Mononuclear cell (primary cell): ENCODE results near the gene CSRP3. TPM values are rescaled to one million over a fixed set of nuclear protein-coding genes. Genes with fewer than 3 reads are reported as not detected.
A peak's percentile ranks its signal among the peaks of the same experiment; 100 is the strongest.

Experiments used
- H3K27me3 ChIP-seq: 2 replicates; pipeline ENCODE4 v1.6.0; 2011; ENCODE audit warnings: low read length, control low read depth; ENCODE audit not compliant: insufficient read depth
- H3K4me1 ChIP-seq: 2 replicates; pipeline ENCODE4 v1.5.1; 2011; ENCODE audit warnings: mild to moderate bottlenecking, low read length, control low read depth; ENCODE audit not compliant: insufficient read depth
- H3K4me3 ChIP-seq: 2 replicates; pipeline ENCODE4 v1.5.1; 2011; ENCODE audit warnings: mild to moderate bottlenecking, low read length, moderate library complexity
- H3K9me3 ChIP-seq: 2 replicates; pipeline ENCODE4 v1.5.1; 2011; ENCODE audit warnings: low read depth, mild to moderate bottlenecking, control low read depth, low read length
- total RNA-seq: library from RNA; depleted of rRNA; stranded (reverse); fragments of >200 nt; gene quantifications from one replicate; pipeline ENCODE4 v1.2.3, GENCODE V29; 2012

Gene CSRP3
- not detected for total RNA-seq

DNA sequence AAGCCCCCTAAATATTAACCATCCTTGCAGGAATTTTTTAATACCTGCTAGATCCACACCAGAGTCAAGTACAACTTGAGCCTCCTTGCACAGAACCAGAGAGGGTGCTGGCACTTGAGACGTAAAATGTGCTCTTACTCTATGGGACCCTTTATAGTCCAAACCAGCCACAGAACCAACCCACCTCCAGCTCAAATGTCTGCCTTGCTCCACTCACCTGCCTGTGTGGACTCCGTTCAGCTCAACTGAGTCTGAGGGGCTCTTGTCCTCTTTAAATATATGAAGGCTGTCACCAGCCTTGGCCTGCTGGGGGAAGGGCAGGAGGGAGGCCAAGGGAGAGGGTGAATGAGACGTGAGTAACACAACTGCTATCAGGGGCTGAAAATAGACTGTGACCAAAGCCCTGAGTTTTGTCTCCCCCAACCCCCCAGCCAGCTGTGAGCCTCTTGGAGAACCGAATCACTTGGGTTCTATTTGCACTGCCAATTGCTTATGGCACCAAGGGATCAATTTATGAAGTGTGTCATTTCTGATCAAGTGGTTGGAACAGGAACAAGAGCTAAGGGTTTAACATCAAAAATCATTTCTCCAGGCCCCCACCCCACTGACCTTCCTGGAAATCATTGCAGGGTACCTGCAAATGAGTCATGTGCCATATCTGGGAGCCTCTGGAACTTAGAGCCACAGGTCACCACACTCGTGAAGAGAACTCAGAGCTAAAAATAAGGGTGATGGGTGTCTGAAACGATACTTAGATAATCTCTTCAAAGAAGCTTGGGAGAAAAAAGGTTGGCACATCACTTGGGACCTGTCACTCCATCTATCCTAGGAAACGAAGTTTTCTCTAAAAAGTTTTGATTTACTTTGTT lies at the start of gene CSRP3:
Gene CSRP3, minus strand, starts transcription at position 247 of the 869 bp plus-strand sequence. CDS start 9,535 bp downstream, outside the sequence.
- H3K9me3 ChIP-seq = no peaks in the 10 kb centered on the region
- no peaks in the 10 kb centered on the region for H3K27me3 ChIP-seq
- H3K4me3 ChIP-seq = no peak within 1 kb of the TSS
- H3K4me1 ChIP-seq = no peaks in the 10 kb centered on the region

DNA sequence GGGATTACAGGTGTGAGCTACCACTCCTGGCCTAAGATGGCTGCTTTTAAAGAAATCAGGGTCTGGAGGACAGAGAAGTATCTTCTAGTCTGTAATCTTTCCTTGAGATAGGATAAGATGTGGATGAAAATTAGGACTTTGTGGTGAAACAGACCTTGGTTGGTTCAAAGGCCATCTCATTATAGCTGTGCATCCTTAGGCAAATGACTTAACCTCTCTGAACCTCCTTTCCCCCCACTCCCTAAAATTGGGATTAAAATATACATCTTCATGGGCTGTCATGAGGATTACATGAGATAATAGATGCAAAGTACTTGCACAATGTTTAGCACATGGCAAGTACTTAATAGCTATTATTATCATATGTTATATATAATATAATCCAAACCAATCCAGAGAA lies 49.8 kb upstream of the CSRP3 start:
- Histone ChIP-seq H3K4me1 (peaks cover 5% of the 10 kb centered on the region), H3K27me3 (peaks cover 2% of the 10 kb centered on the region), H3K9me3 (no peaks in the 10 kb centered on the region), H3K4me3 (no peak overlapping the region)

DNA sequence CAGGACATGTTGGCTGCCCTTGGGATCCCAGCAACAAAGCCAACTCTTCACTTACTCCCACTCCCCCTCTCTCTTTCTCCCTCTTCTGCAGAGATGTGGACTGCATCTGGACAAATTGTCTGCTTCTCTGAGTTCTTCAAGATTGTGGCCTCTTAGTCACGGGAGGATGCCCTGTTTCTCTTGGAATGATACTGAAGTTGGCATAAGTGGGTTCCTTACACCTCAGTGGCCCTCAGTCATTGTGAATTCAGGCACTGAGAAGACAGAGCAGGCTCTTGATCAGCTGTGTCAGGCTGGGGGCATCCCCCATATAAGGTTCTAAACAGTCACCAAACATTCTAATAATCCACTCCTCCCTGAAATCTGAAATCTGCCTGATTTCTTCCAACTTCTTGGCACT lies 45.0 kb upstream of the CSRP3 start:
- H3K4me3 ChIP-seq = no peak overlapping the region
- H3K27me3 ChIP-seq = peaks cover 13% of the 10 kb centered on the region
- peaks cover 34% of the 10 kb centered on the region for H3K4me1 ChIP-seq
- no peaks in the 10 kb centered on the region for H3K9me3 ChIP-seq

DNA sequence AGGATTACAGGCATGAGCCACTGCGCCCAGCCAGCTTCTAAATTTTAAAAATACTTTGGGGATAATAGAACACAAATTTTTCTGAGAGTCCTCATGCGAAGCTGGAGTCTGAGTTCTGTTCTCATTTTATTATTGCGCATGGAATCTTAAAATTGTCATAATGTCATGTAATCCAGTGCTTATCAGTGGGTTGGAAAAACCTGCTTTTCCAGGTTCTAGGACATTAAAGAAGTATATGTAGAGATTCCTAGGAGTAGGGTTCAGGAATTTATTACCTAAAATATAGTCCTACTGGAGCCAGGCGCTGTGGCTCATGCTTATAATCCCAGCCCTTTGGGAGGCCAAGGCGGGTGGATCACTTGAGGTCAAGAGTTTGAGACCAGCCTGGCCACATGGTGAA lies 43.6 kb upstream of the CSRP3 start:
- Histone ChIP-seq H3K9me3 (no peaks in the 10 kb centered on the region), H3K4me1 (peaks cover 40% of the 10 kb centered on the region)

DNA sequence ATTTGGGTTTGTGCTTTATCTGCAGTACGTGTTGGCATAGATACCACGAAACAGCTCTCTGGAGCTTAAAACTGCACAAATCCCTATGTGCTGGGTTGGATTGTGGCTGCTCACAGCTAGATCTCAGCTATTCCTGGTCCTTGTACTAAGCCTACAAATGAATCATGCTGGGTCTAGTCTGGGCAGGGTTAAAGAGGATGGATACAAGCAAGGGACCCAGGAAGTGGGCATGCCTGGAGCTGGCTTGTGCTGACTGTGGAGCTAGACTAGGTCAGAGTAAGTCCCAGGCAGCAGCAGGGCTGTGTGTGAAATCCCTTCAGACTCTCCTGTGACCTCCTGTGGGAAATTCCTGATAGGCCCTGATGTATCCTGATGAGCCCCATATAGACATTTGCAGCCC lies 42.8 kb upstream of the CSRP3 start:
- H3K27me3 ChIP-seq = peaks cover 20% of the 10 kb centered on the region
- no peak overlapping the region for H3K4me3 ChIP-seq
- peaks cover 45% of the 10 kb centered on the region for H3K4me1 ChIP-seq
- H3K9me3 ChIP-seq = no peaks in the 10 kb centered on the region

More for the DNA sequence above, 43.6 kb upstream of the CSRP3 start:
- Histone ChIP-seq H3K4me3 (no peak overlapping the region), H3K27me3 (peaks cover 17% of the 10 kb centered on the region)

DNA sequence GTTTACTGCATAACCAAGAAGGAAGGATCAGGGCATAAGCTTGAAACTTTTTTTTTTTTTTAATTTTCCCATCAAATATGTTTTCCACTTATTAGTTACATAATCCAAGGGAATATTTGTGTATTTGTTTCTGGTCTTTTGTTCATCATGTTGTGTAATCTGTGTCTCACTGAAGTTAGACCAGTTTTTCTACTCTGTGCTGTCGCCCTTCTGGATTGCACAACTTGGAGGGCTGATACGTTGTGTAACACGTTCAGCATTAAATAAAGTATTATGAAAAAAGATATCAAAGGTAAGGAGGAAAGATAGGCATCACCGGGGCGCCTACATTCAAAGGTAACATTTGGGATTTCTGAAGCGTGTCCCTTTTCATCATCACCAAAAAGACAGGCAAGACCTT lies 42.3 kb upstream of the CSRP3 start:
- Histone ChIP-seq H3K4me3 (no peak overlapping the region), H3K4me1 (peaks cover 49% of the 10 kb centered on the region), H3K27me3 (peaks cover 19% of the 10 kb centered on the region), H3K9me3 (no peaks in the 10 kb centered on the region)

DNA sequence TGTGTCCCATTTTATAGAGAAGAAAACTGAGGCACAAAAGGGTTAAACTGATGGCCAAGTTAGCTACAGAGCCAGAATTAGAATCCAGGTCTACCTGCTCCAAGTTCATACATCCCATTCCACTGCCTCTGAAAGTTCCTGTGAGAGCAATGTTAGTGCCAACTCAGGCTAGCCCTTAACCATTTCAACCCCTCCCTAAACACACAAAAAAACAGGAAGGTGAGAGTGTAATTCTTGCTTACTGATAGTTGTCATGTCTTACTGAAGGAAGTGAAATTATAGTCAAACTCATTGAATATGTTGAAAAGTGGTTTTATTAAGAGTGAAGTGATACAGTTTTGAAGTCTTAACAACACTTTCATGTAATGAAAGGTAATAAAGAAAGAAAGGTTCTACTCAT lies 41.8 kb upstream of the CSRP3 start:
- no peak overlapping the region for H3K4me3 ChIP-seq
- H3K4me1 ChIP-seq = peaks cover 49% of the 10 kb centered on the region
- H3K27me3 ChIP-seq = peaks cover 18% of the 10 kb centered on the region
- H3K9me3 ChIP-seq = no peaks in the 10 kb centered on the region

DNA sequence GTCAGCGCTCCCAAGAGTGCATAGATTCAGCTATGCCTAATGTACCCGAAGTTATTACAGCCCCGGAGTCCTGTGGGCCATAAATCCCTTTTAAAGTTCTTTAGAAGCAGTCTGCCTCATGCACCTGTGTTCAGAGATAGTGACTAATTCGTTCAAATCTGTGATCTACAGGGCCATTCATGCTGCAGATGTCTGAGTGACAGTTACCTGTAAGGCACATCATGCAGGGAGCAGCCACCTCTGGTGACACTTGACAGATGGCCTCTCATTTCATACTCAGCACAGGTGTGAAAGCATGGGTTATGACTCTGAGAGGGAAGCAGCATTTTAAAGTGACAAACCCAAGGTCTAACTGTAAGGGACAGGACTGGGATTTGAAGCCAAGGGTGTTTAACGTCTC lies 41.4 kb upstream of the CSRP3 start:
- Histone ChIP-seq H3K9me3 (no peaks in the 10 kb centered on the region), H3K27me3 (peaks cover 18% of the 10 kb centered on the region), H3K4me3 (no peak overlapping the region), H3K4me1 (peaks cover 49% of the 10 kb centered on the region)

DNA sequence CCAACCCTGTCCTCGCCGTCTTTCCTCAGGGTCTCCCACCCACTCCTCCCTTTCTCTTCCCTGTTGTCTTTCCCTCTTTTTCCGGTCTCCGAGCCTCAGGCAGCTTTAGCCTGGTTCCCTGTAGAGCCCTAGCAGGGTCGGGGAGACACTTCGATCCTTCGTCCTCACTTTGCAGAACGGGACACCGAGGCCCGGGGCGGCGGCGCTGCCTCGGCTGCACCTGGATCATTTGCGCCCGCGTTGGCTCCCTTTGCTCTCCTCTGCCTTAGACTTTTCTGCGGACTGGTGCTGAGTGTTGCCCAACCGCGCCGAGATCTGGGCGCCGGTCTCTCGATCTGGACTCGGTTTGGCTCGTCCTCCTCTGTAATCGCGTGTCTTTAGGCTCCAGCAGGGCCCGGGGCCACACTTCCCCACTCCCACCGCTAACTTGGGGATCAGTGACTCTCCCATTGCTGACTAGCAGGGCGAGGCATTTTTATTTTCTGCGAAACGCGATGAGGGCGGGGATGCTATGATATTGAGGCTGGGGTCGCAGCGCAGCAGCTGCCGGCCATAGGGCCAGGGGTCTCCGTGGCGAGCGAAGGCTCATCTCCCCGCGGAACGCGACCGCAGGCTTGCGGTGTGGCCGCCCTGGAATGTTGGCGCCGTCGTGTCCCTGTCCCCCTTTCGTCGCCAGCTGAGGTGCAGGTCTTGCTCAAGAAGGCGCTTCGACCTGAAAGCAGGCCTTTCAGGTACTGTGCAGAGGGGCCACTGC lies 40.6 kb upstream of the CSRP3 start:
- Histone ChIP-seq H3K4me1 (peaks cover 49% of the 10 kb centered on the region), H3K27me3 (peaks cover 18% of the 10 kb centered on the region), H3K4me3 (peak overlapping the region; percentile 16), H3K9me3 (no peaks in the 10 kb centered on the region)

DNA sequence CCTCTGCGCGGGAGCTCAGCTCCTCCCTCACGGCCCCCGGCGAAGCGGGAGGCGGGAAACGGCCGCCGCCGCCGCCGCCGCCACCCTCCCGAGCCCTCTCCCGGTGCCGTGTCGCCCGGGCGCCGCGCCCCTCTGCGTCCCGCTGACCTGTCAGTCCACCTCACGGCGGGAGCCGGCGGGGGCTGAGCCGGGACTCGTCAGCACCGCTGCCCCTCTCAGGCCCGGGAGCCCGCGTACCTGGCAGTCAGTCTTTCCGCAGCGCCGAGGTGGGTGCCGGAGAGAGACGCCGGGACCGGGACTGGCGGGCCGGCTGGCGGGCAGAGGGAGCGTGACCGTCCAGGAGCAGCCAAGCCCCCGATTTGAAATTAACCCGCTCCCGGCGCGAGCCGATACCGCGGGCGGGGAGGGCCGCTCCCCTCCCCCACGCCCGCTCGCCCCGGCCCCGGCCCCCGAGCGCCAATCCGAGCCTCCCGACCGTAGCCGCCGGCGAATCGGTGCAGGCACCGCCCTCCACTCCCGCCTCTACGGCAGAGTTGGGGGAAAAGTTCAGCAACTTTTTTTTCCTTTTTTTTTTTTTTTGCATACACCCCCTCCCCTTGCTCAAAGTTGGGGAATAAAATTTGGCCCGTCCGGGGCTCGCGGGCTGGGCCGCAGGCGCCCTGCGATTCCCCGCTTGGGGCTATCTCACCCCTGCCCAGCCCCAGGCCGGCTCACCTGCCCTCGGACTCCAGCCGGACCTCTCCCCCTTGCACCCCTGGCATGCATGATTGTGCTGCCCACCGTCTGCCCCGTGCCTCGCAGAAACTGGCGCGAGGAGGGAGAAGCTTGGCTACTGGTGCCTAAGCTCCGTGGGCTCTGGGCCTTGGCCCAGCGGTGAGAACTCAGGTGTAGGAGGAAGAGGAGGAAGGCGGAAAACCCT lies 39.7 kb upstream of the CSRP3 start:
- peaks cover 18% of the 10 kb centered on the region for H3K27me3 ChIP-seq
- H3K4me1 ChIP-seq = peaks cover 49% of the 10 kb centered on the region
- H3K4me3 ChIP-seq = peak overlapping the region; percentile 65
- H3K9me3 ChIP-seq = no peaks in the 10 kb centered on the region

DNA sequence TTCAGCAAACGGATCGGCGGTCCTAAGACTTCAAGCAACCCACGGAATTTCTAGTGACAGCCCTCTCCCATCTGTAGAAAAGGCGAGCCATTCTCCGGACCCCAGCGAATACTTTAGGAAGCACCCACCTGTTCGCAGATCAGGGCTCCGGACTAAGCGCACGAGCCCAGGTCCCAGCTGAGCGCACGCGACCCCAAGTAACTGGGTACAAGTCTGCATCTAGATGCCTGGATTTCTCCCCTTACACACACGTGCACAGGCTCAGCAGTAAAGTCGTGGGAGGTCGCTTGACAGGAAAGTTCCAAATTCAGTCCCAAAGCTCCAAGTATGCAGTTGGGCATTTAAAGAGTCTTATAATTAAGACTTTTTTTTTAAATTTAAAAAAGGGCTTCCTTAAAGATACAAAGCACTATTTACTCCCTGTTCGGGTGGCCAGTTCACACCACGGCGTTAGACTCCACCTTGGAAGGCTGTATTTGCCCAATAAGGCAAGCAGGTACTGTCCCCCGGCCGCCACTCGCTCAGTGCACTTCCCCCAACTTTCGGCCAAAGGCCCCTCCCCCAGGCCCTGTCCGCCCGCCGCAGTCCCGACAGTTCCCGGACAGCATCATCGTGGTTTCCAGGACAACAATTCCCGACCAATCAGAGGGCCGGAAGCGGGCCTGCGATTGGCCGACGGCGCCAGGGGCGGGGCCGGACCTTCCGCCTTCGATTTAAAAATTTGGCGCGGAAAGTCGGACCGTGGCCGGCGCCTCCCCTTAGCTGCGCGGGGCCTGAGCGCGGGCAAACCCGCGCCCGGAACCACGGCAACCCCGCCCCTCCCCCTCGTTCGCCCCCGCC lies 38.9 kb upstream of the CSRP3 start, which contains the start of gene E2F8:
Gene E2F8, minus strand, starts transcription at position 526 of the 840 bp plus-strand sequence. CDS start 824 bp downstream, outside the sequence.
- peak within 1 kb of the TSS; percentile 65 for H3K4me3 ChIP-seq
- H3K27me3 ChIP-seq = peaks cover 18% of the 10 kb centered on the region
- peaks cover 49% of the 10 kb centered on the region for H3K4me1 ChIP-seq
- no peaks in the 10 kb centered on the region for H3K9me3 ChIP-seq

DNA sequence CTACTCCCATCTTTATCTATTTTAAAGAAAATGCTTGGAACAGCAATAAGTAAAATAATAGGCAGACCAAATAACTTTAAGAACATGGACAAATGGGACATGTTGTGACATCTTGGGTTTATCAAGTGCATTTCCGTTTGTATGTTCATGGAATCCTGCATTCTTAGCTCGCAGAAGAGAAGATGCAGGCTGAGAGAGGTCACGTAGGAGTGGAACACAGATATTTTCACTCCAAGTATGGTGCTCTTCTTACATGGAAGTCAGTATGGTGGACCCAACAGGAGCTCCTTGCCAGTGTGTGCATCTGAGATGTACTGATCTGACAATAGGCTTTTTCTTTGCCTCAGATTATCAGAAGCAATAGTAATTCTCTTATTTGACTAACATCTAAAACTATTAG lies 37.3 kb upstream of the CSRP3 start:
- Histone ChIP-seq H3K9me3 (no peaks in the 10 kb centered on the region), H3K4me3 (no peak overlapping the region), H3K4me1 (peaks cover 35% of the 10 kb centered on the region), H3K27me3 (peaks cover 12% of the 10 kb centered on the region)

DNA sequence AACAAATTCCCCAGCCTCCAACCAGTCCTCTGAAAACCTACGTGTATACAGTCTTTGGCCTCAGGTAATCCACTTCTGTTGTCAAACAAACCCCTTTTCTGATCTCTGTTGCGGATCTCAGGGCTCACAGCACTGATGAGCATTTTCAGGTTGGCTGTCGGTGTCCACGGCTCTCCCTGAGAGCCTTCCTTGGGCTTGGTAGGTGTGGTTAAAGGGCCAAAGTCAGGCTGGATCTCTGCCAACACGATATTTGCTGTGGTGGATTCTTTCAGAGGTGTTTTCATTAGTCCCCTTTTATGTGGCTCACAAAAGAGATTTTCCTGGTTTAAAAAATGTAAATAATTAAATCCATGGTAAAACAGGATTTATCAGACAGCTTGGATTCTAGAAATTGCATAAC lies 36.0 kb upstream of the CSRP3 start:
- Histone ChIP-seq H3K9me3 (no peaks in the 10 kb centered on the region), H3K4me1 (peaks cover 25% of the 10 kb centered on the region), H3K4me3 (no peak overlapping the region)

DNA sequence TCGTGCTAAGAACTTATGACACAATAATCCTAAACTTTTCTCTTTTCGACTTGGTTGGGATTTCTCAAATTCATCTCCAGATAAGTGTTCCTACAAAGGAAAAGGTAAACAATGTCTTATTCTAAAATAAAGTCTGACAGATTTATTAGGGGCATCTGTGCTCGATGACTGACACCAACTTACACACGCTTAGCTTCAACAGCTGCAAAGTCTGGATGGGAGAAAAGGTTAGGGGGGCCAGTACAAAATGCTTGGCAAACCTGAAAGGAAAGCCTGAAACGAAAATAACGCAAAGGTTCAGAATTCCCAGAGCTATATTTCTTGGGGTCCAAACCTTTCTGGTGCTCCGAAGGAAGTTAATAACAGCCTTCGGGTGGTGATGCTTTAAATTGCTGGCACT lies 35.6 kb upstream of the CSRP3 start:
- H3K27me3 ChIP-seq = peaks cover 10% of the 10 kb centered on the region
- H3K4me3 ChIP-seq = no peak overlapping the region
- H3K4me1 ChIP-seq = peaks cover 21% of the 10 kb centered on the region
- no peaks in the 10 kb centered on the region for H3K9me3 ChIP-seq

More for the DNA sequence above, 36.0 kb upstream of the CSRP3 start:
- H3K27me3 ChIP-seq = peaks cover 11% of the 10 kb centered on the region
